Thymus (tissue), 11 donors: Measurements from ENCODE around the gene GNA14. TPM values are rescaled to one million over a fixed set of nuclear protein-coding genes. Genes with fewer than 3 reads are reported as not detected.

Experiments used
- DNase-seq, 9 donors: peaks; one replicate each; pipeline ENCODE4 v3.0.0-alpha.2; 2013; ENCODE audit warnings: low spot score in 9 of 9, low read depth in 6 of 9, missing footprints in 1 of 9
- H3K27ac ChIP-seq, 2 donors: one replicate each; pipeline ENCODE4 v1.5.1; 2013; ENCODE audit warnings: control low read depth in 1 of 2, low read depth in 1 of 2, low read length in 1 of 2, mild to moderate bottlenecking in 1 of 2, moderate library complexity in 1 of 2
- H3K27me3 ChIP-seq, 2 donors: one replicate each; pipeline ENCODE4 v1.5.1; 2013; ENCODE audit warnings: low read length in 1 of 2; ENCODE audit not compliant: control insufficient read depth in 2 of 2, insufficient read depth in 1 of 2
- H3K36me3 ChIP-seq, 2 donors: one replicate each; pipeline ENCODE4 v1.5.1; 2013; ENCODE audit warnings: low read length in 1 of 2, mild to moderate bottlenecking in 1 of 2, moderate library complexity in 1 of 2; ENCODE audit not compliant: control insufficient read depth in 2 of 2, insufficient read depth in 2 of 2
- H3K4me1 ChIP-seq, 2 donors: one replicate each; pipeline ENCODE4 v1.5.1; 2013; ENCODE audit warnings: low read length in 2 of 2; ENCODE audit not compliant: control insufficient read depth in 2 of 2, insufficient read depth in 2 of 2
- H3K4me3 ChIP-seq, 2 donors: one replicate each; pipeline ENCODE4 v1.5.1; 2013; ENCODE audit warnings: low read length in 2 of 2, control low read depth in 1 of 2, mild to moderate bottlenecking in 1 of 2
- H3K9me3 ChIP-seq, 2 donors: one replicate each; pipeline ENCODE4 v1.5.1; 2013; ENCODE audit warnings: low read length in 1 of 2, mild to moderate bottlenecking in 1 of 2; ENCODE audit not compliant: control insufficient read depth in 2 of 2, insufficient read depth in 1 of 2
- whole genome bisulfite sequencing: extraction: QIAGEN DNeasy Blood & Tissue Kit; methylation state at CpG from one replicate; pipeline ENCODE4 v1.1.7; 2013; 5-methylcytosine and 5-hydroxymethylcytosine counted together
- polyA plus RNA-seq: library from polyadenylated mRNA; stranded (reverse); fragments of 200-250 nt; gene quantifications from one replicate; pipeline ENCODE4 v1.2.3, GENCODE V29; 2013
- total RNA-seq: library from RNA; stranded (reverse); fragments of 120-200 nt; gene quantifications from one replicate; pipeline ENCODE4 v1.2.4, GENCODE V29; 2013
- donor health status: healthy.

The GNA14 gene
- total and polyA plus RNA-seq, 2 donors, result 0.47 to 1.4 TPM

DNA sequence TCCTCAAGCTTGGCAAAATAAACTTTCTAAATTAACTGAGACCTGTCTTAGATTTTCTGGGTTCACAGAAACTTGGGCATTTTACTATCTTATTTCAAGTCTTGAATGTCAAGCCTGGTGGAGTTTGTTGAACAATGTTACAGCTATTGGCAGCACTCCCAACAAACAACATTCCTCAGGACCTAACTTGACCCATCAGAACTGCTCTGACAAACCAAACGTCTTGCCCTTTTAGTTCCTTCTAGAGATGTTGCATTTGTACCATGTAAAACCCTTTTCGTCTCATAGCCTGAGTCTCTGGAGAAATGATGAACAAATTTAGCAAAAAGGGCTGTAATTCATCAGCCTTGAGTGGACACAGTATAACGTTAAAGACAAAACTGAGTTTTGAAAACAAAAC, 51.1 kb downstream of the GNA14 start:
- no peak overlapping the region for H3K4me3 ChIP-seq
- 91% methylated on average over 3 of the region's 3 CpGs for WGBS
- no peaks in the 10 kb centered on the region for H3K9me3 ChIP-seq
- no peaks in the 10 kb centered on the region for H3K27me3 ChIP-seq
- DNase-seq, result no peak
- H3K4me1 ChIP-seq, result peaks cover 5 to 14% of the 10 kb centered on the region in 2 donors
- H3K27ac ChIP-seq, result no peak overlapping the region
- H3K36me3 ChIP-seq, result no peaks in the 10 kb centered on the region

DNA sequence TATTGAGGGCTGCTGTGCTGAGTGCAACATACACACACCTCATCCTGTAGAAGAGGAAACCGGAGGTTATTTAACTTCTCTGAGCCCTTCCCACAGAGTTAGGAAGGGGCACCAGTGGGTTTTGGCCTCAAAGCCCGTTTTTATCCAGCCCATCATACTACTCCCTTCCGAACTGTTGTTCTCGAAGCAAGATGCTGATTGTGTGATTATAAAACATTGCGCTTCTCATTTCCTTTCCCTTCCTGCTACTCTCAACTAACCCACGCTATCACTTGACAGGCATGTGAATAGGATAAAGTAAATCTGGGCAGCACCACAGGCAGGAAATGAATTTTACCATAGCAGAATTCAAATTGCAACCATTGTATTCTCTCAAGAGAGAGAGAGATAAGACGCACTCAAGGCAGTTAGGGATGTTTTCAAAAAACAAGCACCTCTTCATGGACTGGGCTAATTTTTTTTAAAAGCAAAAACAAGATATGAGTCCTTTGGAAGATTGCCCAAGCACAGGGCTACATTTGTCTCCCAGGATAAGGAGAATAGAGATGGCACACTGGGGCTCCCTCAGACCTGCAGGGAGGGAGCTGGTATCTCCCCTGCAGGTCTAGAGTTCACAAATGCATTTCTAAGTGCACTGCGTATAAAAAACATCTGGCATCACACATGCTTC, 52.6 kb downstream of the GNA14 start:
- peak in 5 of 9 donors; percentile 3 to 49 (median 21) for DNase-seq
- Histone ChIP-seq H3K9me3 (no peaks in the 10 kb centered on the region), H3K27me3 (no peaks in the 10 kb centered on the region), H3K27ac (no peak overlapping the region), H3K36me3 (no peaks in the 10 kb centered on the region), H3K4me1 (peaks cover 5 to 14% of the 10 kb centered on the region in 2 donors), H3K4me3 (no peak overlapping the region)
- 7% methylated on average over 8 of the region's 8 CpGs for WGBS

- no peaks in the 10 kb centered on the region for H3K9me3 ChIP-seq
- H3K4me1 ChIP-seq, result peaks cover 5 to 14% of the 10 kb centered on the region in 2 donors
- DNase-seq, result no peak
- no peak overlapping the region for H3K27ac ChIP-seq
- no peak overlapping the region for H3K4me3 ChIP-seq
- H3K27me3 ChIP-seq, result no peaks in the 10 kb centered on the region
- H3K36me3 ChIP-seq, result no peaks in the 10 kb centered on the region
- WGBS, result 60% methylated on average over 3 of the region's 3 CpGs
Observed at GRCh38 chr9:77594963-77595362, 53.2 kb downstream of the GNA14 start.

GRCh38 chr9:77593528-77593927, 54.6 kb downstream of the GNA14 start:
- H3K4me3 ChIP-seq, result no peak overlapping the region
- peaks cover 5 to 14% of the 10 kb centered on the region in 2 donors for H3K4me1 ChIP-seq
- WGBS, result 97% methylated on average over 4 of the region's 4 CpGs
- H3K36me3 ChIP-seq, result no peaks in the 10 kb centered on the region
- no peak for DNase-seq
- no peak overlapping the region for H3K27ac ChIP-seq
- no peaks in the 10 kb centered on the region for H3K27me3 ChIP-seq
- H3K9me3 ChIP-seq, result no peaks in the 10 kb centered on the region

GRCh38 chr9:77592476-77592875, 55.6 kb downstream of the GNA14 start:
- no peaks in the 10 kb centered on the region for H3K36me3 ChIP-seq
- H3K27me3 ChIP-seq, result no peaks in the 10 kb centered on the region
- H3K4me3 ChIP-seq, result no peak overlapping the region
- H3K4me1 ChIP-seq, result peaks cover 5 to 14% of the 10 kb centered on the region in 2 donors
- WGBS, result 57% methylated on average over 2 of the region's 2 CpGs
- no peak overlapping the region for H3K27ac ChIP-seq
- DNase-seq, result no peak
- no peaks in the 10 kb centered on the region for H3K9me3 ChIP-seq

- 77% methylated on average over 6 of the region's 6 CpGs for WGBS
- Histone ChIP-seq H3K4me1 (no peaks in the 10 kb centered on the region), H3K36me3 (no peaks in the 10 kb centered on the region), H3K4me3 (no peak overlapping the region), H3K27ac (no peak overlapping the region), H3K9me3 (no peaks in the 10 kb centered on the region), H3K27me3 (no peaks in the 10 kb centered on the region)
- no peak for DNase-seq
Observed at GRCh38 chr9:77589046-77589795, 58.9 kb downstream of the GNA14 start.

DNA sequence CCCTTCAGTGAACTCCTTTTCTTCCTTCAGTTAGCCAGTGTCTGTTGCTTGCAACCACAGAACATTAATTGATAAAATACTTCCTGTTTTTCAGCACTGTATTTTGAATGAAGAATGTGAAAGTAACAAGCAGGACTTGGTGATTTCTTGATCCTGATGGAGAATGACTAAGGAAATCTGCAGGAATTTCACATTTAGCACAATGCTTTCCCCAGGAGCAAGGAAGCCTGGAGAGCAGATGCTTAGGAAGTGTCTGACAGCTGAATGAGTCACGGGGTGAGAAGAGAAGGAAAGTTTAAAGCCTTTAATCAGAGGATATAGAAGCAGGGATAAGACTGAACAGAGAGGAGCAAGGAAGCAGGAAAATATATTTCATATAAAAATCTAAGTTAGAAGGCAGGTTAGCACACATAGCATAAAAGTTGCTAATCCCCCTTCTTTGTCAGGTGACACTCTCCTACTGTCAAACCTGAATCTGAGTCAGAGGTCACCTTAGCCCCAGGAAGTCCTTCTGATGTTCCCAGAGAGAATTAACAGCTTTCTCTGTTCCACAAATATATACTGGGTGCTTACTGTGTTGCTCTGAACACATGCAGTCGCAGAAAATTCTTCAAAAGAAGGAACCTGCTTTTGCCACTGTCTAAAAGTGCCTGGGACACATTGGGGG, 59.7 kb downstream of the GNA14 start:
- no peaks in the 10 kb centered on the region for H3K27me3 ChIP-seq
- no peak overlapping the region for H3K27ac ChIP-seq
- no peaks in the 10 kb centered on the region for H3K36me3 ChIP-seq
- H3K4me1 ChIP-seq, result no peaks in the 10 kb centered on the region
- WGBS, result 48% methylated on average over 2 of the region's 2 CpGs
- no peak overlapping the region for H3K4me3 ChIP-seq
- no peak for DNase-seq
- H3K9me3 ChIP-seq, result no peaks in the 10 kb centered on the region

DNA sequence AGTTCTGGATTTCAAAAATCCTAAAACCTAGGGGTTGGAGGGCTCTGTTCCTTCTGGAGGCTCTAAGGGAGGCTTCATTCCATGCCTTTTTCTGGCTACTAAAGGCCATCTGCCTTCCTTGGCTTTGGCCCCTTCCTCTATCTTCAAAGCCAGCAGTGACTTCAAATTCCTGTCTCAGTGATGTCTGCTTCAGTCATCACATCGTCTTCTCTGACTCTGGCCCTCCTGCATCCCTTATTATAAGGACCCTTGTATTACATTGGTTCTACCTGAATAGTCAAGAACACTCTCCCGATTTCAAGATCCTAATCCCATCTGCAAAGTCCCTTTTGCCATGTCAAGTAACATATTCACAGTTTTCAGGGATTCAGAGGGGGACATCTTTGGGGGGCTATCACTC, 60.3 kb downstream of the GNA14 start:
- H3K4me3 ChIP-seq, result no peak overlapping the region
- H3K27me3 ChIP-seq, result no peaks in the 10 kb centered on the region
- H3K4me1 ChIP-seq, result no peaks in the 10 kb centered on the region
- no peak overlapping the region for H3K27ac ChIP-seq
- no peaks in the 10 kb centered on the region for H3K36me3 ChIP-seq
- no peaks in the 10 kb centered on the region for H3K9me3 ChIP-seq
- WGBS, result 76% methylated on average over 2 of the region's 2 CpGs
- DNase-seq, result no peak

GRCh38 chr9:77587042-77587441, 61.1 kb downstream of the GNA14 start:
- Histone ChIP-seq H3K4me3 (no peak overlapping the region), H3K9me3 (no peaks in the 10 kb centered on the region), H3K36me3 (no peaks in the 10 kb centered on the region), H3K27me3 (no peaks in the 10 kb centered on the region), H3K4me1 (no peaks in the 10 kb centered on the region), H3K27ac (no peak overlapping the region)
- DNase-seq, result no peak
